Activated B cell treated with CpG ODN at 0.5 μM for 24 hours (primary cell): ENCODE data around the gene PSMB1. TPM values are rescaled to one million over a fixed set of nuclear protein-coding genes. Genes with fewer than 3 reads are reported as not detected.

Experiments used
- ATAC-seq: fragments of 200-7000 bp; cut with Tn5 transposase; one replicate; pipeline ENCODE4 v1.10.0; 2021; ENCODE audit warnings: low read depth, mild to moderate bottlenecking, moderate library complexity
- CTCF ChIA-PET: fragments of 350-600 bp; sonication (Branson Sonifier 250); formaldehyde crosslinking; loops from one replicate; lab custom pipeline; 2021; ENCODE audit warnings: antibody characterized with exemption; lab: Charles Lee
- POLR2A ChIA-PET: fragments of 350-600 bp; sonication (Branson Sonifier 250); formaldehyde crosslinking; loops from one replicate; lab custom pipeline; 2021; ENCODE audit warnings: antibody characterized with exemption; lab: Charles Lee
- DNase-seq: peaks from one replicate; pipeline ENCODE4 v3.0.0; 2022
- H3K27ac Mint-ChIP-seq: one replicate; pipeline ENCODE4 v1.8.0; 2020; ENCODE audit warnings: mixed read lengths
- H3K27me3 Mint-ChIP-seq: one replicate; pipeline ENCODE4 v1.8.0; 2021; ENCODE audit warnings: mixed read lengths
- H3K36me3 Mint-ChIP-seq: one replicate; pipeline ENCODE4 v1.8.0; 2021; ENCODE audit warnings: low read depth, mixed read lengths
- H3K4me1 Mint-ChIP-seq: one replicate; pipeline ENCODE4 v1.8.0; 2021; ENCODE audit warnings: mixed read lengths
- H3K4me3 Mint-ChIP-seq: one replicate; pipeline ENCODE4 v1.8.0; 2020; ENCODE audit warnings: mild to moderate bottlenecking, mixed read lengths
- H3K9me3 Mint-ChIP-seq: one replicate; pipeline ENCODE4 v1.8.0; 2020; ENCODE audit warnings: mixed read lengths
- CTCF ChIP-seq: fragments of 200-600 bp; IDR thresholded peaks from one replicate; pipeline ENCODE4 v1.8.0; 2022; ENCODE audit warnings: antibody characterized with exemption, mild to moderate bottlenecking
- intact Hi-C: fragments of 100-400 bp; cut with micrococcal nuclease; formaldehyde crosslinking; loops from one replicate; pipeline ENCODE4 v1.15.1; 2024
- total RNA-seq: library from RNA; stranded (reverse); gene quantifications from 2 replicates; pipeline ENCODE4 v1.2.3, GENCODE V29; 2022

Gene PSMB1
- total RNA-seq = 163 and 168 TPM in 2 replicates

- TF ChIP-seq CTCF = no peak
- intact Hi-C loops = loop anchor here (5.0 kb wide), 2 partner anchors 261 to 466 kb away; partner anchors contain the start of gene DLL1
- no peak within 1 kb of the TSS for H3K27ac Mint-ChIP-seq
- no peaks in the 10 kb centered on the region for H3K9me3 Mint-ChIP-seq
- ChIA-PET CTCF (interaction anchor here (1.6 kb wide), 1 partner anchor 31 kb away, joined by 10 read pairs; the partner anchor contains the start of gene PDCD2), POLR2A (interaction anchor here (1.0 to 3.6 kb wide), 5 partner anchors 13 to 851 kb away, joined by 4 to 40 read pairs (median 24); partner anchors contain the start of genes C6orf120, DYNLT2, ERMARD and PDCD2)
- H3K27me3 Mint-ChIP-seq = no peaks in the 10 kb centered on the region
- H3K36me3 Mint-ChIP-seq = peaks cover 40% of the 10 kb centered on the region
- H3K4me1 Mint-ChIP-seq = peaks cover 26% of the 10 kb centered on the region
- ATAC-seq (peak; percentile 36), DNase-seq (peak; percentile 73)
- H3K4me3 Mint-ChIP-seq = no peak within 1 kb of the TSS
Observed at GRCh38 chr6:170552765-170553533, at the start of gene PSMB1. Gene PSMB1, minus strand, starts transcription at chr6:170553307. Its CDS starts 65 bp downstream, at chr6:170553242.

DNA sequence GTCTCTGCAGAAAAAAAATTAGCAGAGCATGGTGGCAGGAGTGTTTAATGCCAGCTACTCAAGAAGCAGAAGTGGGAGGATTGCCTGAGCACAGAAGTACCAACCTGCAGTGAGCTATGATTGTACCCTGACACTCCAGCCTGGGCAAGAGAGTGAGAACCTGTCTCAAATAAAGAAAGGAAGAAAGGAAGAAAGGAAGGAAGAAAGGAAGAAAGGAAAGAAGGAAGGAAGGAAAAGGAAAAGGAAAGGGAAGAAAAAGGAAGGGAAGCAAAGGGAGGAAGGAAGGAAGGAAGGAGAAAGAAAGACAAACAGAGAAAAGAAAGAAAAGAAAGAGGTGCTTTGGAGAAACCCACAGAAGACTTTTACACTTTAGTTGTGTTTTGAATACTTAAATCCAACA lies 44.2 kb upstream of the PSMB1 start:
- intact Hi-C loops = no loop called here
- Mint-ChIP-seq H3K36me3 (peaks cover 3% of the 10 kb centered on the region), H3K4me1 (no peaks in the 10 kb centered on the region), H3K4me3 (no peak overlapping the region), H3K9me3 (peaks cover 11% of the 10 kb centered on the region), H3K27ac (no peak overlapping the region), H3K27me3 (peaks cover 19% of the 10 kb centered on the region)
- ChIA-PET POLR2A (no interaction called here), CTCF (no interaction called here)
- DNase-seq (no peak), ATAC-seq (no peak)
- no peak for TF ChIP-seq CTCF

DNA sequence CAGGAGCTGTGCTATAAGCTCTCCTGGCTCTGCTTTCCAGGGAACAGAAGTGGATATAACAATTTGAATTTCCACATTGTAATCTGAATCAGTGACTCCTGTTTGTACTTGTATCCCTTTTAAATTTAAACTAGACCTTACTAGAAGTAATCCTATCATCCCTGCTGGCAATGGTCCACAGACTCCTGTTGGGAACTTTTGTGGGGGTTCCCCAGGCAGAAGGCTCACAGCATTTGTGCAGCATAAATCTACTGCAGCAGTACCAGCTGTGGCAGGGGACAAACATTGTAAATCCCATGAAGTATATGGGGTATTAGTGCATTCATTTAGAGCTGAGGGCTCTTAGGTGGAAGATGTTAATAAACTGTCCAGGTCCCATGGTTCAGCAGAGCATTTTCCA lies 43.3 kb upstream of the PSMB1 start:
- CTCF ChIA-PET = no interaction called here
- Mint-ChIP-seq H3K27ac (no peak overlapping the region), H3K4me3 (no peak overlapping the region), H3K27me3 (peaks cover 22% of the 10 kb centered on the region), H3K4me1 (no peaks in the 10 kb centered on the region), H3K36me3 (peaks cover 4% of the 10 kb centered on the region), H3K9me3 (peaks cover 19% of the 10 kb centered on the region)
- ATAC-seq = no peak
- POLR2A ChIA-PET = no interaction called here
- no peak for TF ChIP-seq CTCF
- no peak for DNase-seq
- intact Hi-C loops = no loop called here

DNA sequence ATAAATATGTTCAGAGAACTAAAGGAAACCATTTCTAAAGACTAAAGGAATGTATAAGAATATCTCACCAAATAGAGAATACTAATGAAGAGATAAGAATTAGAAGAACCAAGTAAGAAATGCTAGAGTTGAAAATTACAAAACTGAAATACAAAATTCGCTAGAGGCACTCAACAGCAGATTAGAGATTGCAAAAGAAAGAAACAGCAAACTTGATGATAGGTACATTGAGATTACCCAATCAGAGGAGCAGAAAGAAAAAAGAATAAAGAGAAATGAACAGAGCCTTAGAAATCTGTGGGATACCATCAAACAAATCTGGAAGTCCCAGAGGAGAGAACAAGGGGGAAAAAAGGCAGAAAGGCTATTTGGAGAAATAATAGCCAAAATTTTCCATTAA lies 37.6 kb upstream of the PSMB1 start:
- ChIA-PET CTCF (no interaction called here), POLR2A (no interaction called here)
- Mint-ChIP-seq H3K4me1 (no peaks in the 10 kb centered on the region), H3K36me3 (peaks cover 7% of the 10 kb centered on the region), H3K9me3 (peaks cover 31% of the 10 kb centered on the region), H3K4me3 (no peak overlapping the region), H3K27ac (no peak overlapping the region), H3K27me3 (peaks cover 20% of the 10 kb centered on the region)
- ATAC-seq (no peak), DNase-seq (no peak)
- intact Hi-C loops = no loop called here
- no peak for TF ChIP-seq CTCF

GRCh38 chr6:170584954-170585498 lies 31.9 kb upstream of the PSMB1 start:
- H3K27me3 Mint-ChIP-seq = peaks cover 4% of the 10 kb centered on the region
- ATAC-seq = no peak
- intact Hi-C loops = loop anchor here (1.0 to 10.0 kb wide), 5 partner anchors 31 to 883 kb away; partner anchors contain the start of genes C6orf120, DYNLT2, ERMARD and FAM120B
- CTCF ChIA-PET = interaction anchor here (1.1 to 1.3 kb wide), 2 partner anchors 26 to 31 kb away, joined by 3 to 10 read pairs; partner anchors contain the start of genes PSMB1 and TBP
- no peak for TF ChIP-seq CTCF
- peak overlapping the region; percentile 94 for H3K27ac Mint-ChIP-seq
- no peaks in the 10 kb centered on the region for H3K9me3 Mint-ChIP-seq
- DNase-seq = no peak
- peaks cover 38% of the 10 kb centered on the region for H3K36me3 Mint-ChIP-seq
- H3K4me3 Mint-ChIP-seq = peak overlapping the region; percentile 98
- peaks cover 20% of the 10 kb centered on the region for H3K4me1 Mint-ChIP-seq
- POLR2A ChIA-PET = interaction anchor here (1.1 to 2.0 kb wide), 3 partner anchors 32 to 883 kb away, joined by 3 to 40 read pairs (median 4); partner anchors contain the start of genes C6orf120, PSMB1, TBP and WDR27
